CD4-positive, alpha-beta T cell treated with Interleukin-6 for 4 hours (primary cell): ENCODE results near the gene AHI1.

Experiments
- DNase-seq: peaks from one replicate; pipeline ENCODE4 v3.0.0-alpha.2; 2020; ENCODE audit warnings: mixed read lengths

Gene AHI1

DNA sequence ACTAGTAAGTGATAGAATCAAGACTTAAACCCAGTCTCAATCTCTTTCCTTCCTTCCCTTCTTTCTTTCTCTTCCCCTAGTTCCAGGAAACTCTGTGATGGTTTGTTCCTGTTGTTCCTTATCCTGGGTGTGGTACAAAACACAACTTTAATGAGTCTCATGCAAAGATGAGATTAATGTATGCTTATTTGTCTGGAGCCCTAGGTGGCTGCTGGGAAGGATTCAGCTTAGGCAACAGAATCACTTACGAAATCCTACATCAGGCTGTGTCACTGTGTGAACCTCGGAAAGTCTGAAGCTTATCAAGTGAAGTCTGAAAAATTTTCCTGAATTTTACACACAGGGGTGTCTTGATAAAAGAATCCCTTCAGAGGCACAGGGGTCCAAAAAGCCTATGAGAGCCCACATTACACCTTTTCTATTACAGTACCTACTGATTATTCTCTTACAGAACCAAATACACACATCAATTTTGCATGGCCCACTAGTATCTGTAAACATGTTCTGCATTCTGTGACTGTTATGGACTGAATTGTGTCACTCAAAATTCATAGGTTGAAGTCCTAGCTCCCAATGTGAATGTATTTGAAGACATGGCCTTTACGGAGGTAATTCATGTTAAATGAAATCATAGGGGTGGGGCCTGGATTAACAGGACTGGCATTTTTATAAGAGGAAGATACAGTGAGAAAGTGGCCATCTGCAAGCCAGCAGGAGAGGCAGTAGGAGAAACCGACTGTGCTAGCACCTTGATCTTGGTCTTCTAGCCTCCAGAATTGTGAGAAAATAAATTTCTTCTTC is 171.7 kb downstream of the AHI1 start:
- DNase-seq = no peak

DNA sequence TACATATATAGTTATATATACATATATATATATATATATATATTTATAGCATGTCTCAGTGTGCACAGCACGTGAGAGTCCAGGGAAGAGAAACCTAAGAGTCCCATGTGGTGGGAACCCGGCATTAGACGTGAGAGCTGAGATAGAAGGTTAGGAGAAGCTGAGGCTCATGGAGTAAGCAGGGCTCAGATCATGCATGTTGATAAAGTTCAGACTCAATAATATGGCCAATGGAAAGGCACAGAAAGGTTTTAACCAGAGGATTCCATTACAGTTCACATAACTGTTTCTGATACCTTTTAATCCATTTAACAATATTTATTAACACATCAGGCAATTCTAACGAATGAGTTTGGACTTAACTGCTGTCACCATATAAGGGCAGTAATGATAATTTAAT is 173.0 kb downstream of the AHI1 start:
- DNase-seq = no peak

DNA sequence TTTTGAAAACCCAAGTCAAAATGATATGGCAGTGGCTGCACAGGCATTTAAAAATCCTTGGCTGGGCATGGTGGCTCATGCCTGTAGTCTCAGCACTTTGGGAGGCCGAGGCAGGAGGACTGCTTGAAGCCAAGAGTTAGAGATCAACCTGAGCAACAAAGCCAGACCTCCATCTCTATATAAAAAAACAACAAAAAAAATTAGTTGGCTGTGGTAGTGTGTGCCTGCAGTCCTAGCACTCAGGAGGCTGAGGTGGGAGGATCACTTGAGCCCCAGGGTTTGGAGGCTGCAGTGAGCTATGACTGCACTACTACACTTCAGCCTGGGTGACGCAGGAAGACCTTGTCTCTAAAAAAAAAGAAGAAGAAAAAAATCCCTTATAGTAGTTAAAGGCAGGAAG is 173.6 kb downstream of the AHI1 start:
- DNase-seq = no peak

DNA sequence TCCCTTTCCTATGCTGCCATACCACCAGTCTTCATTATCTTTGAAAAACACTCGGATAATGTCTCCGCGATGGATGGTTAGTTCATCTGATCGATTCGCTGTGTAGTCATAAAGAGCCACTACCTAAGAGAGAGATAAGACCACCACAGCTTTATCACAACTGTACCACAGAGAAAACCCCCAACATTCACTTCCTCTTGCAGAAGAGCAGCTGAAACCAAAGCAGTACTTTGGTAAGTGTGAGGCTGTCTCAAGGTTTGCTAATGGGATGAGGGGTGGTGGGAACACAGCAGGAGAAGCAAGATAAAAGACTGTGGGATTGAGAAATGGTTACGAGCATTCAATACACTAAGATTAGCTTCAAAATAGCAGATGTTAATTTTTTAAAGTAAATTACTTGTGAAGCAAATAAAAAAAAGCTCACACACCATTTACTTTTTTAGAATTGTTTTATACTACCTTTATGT is 174.3 kb downstream of the AHI1 start:
- DNase-seq = no peak

DNA sequence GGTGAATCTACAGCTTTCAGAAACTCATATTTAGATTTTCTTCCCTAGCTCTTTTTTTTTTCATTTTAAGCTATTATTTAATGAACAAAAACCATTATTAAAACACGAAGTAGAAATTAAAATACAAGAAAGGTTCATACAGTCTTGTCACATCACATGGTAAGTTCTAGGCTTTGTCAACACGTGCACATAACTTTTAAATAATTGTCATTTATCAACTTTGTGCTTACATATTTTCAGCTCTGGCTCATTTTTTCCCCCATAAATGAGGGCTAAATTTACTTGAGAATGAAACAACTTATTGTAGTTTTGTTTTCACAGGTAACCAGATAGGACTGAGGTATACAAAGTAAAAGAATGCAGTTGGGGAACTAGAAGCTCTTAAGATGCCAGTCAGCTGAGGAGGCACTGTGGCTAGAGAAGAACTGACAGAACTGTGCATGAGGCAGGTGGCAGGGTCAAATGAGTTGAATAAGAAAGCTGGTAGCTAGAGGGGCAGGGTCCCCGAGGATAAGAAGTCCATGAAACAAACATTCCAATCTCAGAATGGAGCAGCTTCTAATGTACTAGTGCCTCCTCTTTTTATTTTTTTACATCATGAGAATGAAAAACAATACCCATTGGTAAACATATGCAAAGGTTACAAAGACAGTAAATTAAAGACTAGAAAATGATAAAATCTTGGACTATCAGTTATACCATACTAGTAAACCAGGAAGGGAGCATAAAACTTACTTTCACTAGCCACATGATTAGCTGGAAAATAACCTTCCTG is 174.9 kb downstream of the AHI1 start:
- DNase-seq = no peak

DNA sequence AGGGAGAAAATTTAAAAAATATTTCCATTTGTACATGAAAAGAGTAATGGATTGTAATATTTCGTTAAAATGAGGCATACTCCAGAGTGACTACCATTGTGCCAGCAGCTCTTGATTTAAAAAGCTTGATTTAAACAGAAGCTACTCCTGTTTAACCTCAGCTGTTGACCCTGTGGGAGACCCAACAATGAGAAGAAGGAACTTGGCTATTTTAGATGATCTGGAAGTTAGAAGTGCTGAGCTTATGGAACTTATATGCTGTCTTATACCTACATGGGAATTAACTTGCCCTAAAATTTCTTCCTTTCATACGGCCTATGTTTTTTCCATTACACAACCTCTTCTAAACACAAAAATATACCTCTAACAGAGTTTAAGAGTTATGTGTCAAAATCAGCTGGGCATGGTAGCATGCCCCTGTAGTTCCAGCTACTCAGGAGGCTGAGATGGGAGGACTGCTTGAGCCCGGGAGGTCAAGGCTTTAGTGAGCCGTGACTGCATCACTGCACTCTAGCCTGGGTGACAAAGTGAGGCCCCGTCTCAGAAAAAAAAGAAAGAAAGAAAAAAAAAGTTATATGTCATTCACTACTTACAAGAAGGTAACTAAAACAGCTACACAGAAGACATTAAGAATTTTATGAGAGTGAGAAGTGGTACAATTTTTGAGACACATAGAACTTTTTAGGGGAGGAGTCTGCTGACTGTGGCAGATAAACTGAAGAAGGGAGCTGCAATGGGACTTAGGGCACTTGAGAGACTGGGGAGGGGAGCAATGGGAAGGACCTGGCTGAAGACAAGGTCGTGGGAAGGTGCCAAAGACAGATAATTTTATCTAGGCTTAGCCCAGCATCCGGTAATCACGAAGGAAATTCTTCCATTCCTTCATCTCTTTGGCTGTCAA is 176.6 kb downstream of the AHI1 start:
- no peak for DNase-seq

DNA sequence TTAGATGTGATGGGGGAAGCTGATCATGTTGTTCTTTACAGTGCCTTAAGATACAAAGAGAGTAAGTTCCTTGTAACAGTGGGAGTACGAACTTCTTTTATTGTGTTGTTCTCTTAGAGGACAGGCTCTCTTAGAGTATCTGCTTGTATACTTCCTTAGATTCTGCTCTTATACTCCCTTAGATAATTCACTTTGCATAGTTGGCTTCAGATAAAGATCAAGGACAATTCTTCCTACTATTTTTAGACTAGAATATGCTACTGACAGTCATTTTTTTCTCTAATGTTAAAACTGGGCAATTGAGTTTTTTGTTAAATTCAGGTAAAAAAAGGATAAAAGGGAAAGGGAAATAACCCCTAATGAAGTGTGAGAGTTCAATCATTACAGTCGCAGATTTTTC is 177.7 kb downstream of the AHI1 start:
- DNase-seq = no peak

DNA sequence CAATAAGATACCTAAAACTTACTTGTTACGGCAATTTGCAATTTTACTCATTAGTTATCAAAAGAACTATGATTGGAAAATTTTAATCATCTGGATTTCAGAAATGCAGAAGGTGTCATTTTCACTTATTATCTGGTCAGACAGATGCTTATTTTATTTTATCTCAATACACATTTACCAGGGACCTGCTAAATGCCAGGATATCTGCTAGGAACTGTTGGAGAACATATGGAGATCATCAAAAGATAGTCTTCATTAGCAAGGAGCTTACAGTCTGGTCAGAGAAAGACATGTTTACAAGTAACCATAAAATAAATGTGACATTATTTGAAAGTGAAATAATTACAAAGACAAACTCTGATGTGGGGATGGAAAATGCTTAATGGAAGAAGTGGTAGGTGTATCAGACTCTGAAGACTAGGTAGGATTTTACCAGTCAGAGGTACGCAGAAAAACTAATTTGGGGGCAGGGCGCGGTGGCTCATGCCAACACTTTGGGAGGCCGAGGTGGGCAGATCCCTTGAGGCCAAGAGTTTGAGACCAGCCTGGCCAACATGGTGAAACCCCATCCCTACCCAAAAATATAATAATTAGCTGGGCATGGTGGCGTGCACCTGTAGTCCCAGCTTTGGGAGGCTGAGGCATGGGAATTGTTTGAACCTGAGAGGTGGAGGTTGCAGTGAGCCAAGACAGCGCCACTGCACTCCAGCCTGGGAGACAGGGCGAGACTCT is 178.6 kb downstream of the AHI1 start:
- no peak for DNase-seq

DNA sequence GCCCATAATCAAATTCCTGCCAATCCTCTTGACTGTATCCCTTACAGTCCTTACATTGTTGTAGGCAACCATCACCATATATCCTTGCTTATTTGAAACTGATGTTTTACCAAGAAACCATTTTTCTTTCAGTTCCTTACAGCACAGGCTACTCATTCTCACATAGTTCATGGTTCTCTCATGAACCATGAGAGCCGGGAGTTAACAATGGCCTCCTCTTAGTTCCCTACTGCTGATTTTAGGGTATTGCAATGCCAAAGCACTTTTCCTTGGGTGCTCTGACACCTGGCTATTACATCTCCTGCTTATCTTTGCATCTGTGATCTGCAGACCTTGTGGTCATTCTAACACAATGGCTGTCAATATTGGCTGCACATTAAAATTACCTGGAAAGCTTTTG is 183.0 kb downstream of the AHI1 start:
- DNase-seq = no peak

DNA sequence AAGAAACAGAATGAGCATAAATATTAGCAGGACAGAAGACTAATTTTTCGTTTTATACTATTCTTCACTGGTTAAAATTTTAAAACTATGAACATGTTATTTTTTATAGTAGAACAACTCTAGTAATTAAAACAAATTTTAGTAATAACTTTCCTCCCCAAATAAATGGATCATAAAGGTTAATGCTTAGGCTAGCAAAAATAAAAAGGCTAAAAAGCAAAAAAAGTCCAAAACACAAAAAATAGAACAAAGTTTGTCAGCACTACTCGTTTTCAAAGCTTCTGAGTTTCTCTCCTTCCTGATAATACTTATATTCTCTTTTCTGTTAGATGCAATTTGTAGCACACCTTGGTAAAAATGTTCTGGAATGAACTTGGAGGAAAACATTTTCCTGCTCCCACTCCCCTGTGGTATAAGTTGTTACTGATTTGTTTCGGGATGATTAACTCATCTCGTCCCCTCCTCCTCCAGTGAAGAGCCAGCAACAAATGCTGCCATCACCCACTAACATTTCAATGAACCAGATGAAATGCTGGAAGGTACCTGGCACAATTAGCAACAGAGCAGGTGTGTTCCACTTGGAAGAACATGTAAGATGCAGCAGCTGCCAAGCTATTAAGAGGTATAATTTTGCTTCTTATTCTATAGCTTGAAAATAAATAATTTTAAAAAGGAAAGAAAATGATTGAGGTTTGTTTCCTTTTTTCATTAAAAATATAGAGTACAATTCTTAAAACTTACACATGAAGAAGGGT is 185.9 kb downstream of the AHI1 start:
- no peak for DNase-seq

DNA sequence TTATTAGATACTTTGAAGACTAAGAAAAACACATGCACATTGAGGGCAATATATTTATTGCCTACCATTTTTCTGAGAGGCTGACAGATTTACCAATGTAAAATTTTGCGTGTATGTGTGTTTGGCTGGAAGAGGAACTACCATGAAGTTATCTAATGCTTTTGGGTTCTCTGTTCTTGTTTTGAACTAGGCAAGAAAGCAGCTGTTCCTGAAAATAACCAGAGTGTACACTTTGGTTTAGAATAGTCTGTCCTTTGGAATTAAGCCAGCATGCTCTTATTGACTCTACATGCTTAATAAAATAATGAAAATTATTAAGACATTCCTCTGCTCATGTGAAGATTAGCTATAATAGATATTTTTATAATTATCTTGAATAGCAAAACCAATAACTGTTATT is 187.2 kb downstream of the AHI1 start:
- no peak for DNase-seq

DNA sequence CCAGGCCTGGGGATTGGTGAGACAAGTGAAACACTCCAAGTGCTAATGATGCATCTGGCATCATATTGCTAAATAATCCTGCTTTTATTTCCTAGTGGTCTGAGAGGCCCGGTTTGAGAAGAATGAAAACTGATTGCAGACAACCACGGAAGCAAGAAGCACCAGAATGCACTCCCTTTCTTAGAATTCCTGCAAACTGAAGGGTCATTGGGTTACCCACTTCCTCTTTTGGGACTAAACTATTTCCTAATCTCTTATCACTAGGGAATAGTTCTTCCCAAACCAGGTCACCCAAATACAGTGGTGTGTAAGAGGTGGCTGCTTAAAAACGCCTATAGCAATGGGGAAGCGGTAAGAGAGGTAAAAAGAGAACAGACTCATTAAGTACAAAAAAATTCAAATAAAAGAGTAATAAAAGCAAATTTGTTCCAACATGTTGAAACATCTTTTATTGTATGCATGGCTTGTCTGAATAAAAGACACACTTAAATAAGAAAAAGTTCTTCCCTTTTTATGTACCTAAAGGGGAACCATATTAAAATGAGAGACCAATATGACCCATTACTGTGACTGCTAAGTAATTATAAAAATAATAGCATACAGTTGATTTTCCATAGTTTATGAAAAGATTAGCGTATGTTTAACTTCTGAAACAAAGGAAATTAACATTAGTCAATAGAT is 190.7 kb downstream of the AHI1 start:
- DNase-seq = no peak

DNA sequence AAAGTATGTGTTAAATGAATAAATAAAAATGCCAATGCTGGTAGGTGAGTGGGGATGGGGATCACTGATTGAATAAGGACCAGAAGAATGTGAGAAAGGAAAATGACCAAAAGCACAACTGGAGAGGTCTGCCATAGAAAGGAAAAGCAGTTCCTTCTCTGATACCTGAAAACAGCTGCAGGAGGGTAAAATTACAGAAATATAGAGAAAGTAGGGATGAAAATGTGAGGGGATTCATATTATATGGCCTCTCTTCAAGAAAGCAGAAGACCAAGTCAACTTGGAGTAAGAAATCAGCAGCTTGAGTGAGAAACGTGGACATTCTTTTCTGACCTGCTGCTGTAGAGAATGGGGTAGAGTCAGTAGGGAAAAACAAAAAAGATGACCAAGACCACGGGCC is 191.4 kb downstream of the AHI1 start:
- DNase-seq = no peak

DNA sequence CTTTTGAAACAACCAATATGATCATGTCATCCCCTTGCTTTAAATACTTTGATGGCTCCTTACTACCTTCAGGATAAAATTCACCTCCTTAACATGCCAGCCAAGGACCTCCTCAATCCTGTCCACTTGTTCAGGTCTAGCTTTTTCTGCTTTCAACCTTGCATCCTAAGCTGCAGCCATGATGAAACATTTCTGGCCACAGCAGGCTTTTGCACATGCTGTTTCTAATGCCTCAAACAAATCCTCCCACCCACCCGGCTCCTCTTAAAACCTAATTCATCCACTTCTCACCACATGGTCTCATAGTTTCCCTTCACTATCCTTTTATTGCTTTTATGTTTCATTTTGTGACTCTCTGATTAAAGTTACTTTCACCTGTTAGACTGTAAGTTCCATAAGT is 191.9 kb downstream of the AHI1 start:
- DNase-seq = no peak

DNA sequence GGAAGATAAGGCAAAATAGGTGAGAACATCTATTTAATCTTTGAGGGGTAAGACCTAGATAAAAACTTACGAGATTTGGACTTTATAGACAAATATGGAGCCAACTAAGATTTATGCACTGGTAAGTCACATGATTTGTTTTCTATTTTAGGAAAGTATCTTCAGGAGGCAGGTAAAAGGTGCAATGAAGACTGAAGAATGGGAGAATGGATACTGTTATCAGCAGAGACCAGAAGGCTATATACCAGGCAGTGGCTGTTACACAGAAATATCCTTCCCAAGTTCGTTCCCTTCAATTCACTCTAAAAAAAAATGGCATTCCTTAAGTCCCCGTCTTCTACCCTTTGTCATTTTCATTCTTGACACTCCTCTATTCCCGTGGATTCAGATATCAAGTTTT is 192.7 kb downstream of the AHI1 start:
- DNase-seq = no peak

DNA sequence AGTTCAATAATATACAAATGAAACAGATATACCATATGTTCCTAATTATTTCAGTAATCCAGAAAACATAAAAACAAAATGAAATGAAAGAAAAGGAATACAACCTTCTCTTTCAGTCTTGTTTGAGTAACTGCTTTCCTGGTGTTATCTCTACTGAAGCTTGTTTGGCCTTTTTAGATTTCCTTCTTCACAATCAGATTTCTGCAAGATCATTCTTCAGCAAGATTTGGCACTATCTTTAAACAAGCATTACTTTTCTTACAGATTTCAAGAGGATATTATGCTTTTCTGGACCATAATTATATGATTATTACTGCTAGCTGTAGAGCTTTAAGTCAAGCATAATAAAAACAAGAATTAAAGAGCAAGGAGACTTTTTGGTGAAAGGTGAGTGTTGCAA is 196.2 kb downstream of the AHI1 start:
- no peak for DNase-seq

DNA sequence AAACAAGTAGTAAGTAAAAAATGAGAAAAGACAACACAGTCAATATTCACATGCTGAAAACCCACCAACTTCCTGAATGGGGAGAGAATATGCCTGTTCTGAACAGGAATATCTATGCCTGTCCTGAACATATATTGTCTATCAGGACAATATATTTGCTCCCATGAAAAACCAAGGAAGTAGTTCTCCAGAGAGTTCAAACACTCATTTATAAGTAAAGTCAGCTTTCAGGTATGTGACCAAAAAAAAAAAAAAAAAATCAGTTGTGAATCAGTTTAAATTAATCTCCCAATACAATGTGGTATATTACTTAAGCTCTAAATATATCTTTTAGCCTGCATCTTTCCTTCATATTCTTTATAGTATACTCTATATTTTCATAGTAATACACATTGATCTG is 197.0 kb downstream of the AHI1 start:
- no peak for DNase-seq

DNA sequence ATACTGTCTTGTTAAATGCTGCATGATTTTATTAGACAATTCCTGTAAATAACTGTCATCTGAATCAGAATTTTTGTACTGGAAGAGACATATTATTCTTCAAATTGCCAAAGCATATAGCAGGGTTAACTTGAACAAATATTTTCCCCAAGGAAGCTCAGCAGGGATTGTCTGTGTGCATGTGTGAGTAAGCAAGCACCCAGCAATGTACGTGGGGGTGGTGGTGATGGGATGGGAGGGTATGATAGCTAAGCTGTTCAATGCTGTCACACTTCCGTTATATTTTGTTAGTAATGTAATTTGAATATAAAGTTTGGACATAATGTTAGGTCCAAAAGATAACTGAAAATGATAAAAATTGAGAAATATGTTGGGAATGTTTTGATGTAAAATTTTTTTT is 198.3 kb downstream of the AHI1 start:
- DNase-seq = no peak

DNA sequence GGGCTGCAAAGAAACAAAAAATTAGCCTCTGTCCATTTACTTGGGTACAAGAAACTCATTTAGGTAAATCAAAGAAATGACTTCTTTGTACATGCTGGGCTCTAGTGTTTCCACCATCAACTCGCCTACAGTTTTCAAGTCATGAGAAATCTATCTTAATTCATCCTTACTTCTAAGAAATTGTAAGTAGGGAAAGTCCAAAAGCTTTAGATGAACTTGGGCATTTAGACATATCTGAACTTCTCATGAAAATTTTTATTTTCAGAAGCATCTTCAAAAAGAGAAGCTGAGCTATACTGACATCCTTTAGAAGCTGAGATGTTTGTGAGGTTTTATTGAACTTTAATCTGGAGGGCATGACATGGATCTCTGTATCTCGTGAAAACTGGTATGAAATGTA is 199.1 kb downstream of the AHI1 start:
- no peak for DNase-seq

DNA sequence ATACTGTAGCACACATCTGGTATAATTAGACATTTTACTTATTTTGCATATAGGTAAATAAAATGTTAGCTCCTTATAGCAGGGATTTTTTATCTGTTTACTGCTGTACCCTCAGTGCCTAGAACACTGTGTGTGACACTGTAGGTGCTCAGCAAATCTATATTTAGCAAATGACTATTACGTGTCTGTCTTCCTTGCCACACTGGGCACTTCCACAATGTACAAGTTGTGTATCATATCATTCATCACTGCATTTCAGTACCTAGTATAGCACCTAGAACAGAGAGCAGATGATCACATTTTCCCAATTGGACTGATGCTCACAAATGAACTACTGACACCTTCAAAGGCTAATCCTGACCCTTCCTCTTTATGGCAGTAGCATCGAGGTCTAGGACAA is 200.8 kb downstream of the AHI1 start:
- no peak for DNase-seq

DNA sequence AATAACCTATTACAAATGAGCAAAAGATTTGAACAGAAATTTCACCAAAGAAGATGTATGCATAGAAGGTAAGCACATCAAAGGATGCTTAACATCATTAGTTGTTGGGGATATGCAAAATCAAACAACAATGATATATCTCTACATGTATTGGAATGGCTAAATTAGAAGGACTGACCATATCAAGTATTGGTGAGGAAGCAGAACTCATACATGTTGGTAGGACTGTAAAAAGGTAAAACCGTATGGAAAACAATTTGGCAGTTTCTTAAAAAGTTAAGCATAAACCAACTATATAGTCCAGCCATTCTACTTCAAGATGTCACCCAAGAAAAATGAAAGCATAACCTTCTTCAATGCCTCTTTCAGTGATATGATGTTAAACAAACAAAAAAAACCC is 202.5 kb downstream of the AHI1 start:
- no peak for DNase-seq
